Skin epidermis (tissue), 12 donors: ENCODE measurements around the gene SGCA.
A peak's percentile ranks its signal among the peaks of the same experiment; 100 is the strongest.

ENCODE experiments used
- H3K27ac ChIP-seq, 21 experiments: fragments of 200-600 bp; sonication (generic) in 11 of 21; one replicate each; pipeline ENCODE4 v1.5.0; 2020; ENCODE audit warnings: mild to moderate bottlenecking in 3 of 21, inconsistent platforms in 2 of 21, moderate library complexity in 2 of 21
- H3K4me3 ChIP-seq, 7 experiments: fragments of 200-600 bp; sonication (generic) in 2 of 7; one replicate each; pipeline ENCODE4 v1.5.0; 2020; ENCODE audit warnings: inconsistent platforms in 2 of 7, mild to moderate bottlenecking in 2 of 7, moderate library complexity in 1 of 7

Gene SGCA

GRCh38 chr17:50133028-50133768 lies 32.6 kb upstream of the SGCA start:
- Histone ChIP-seq H3K27ac (peak overlapping the region in 5 of 21 experiments; percentile 25 to 63 (median 44)), H3K4me3 (no peak overlapping the region)

DNA sequence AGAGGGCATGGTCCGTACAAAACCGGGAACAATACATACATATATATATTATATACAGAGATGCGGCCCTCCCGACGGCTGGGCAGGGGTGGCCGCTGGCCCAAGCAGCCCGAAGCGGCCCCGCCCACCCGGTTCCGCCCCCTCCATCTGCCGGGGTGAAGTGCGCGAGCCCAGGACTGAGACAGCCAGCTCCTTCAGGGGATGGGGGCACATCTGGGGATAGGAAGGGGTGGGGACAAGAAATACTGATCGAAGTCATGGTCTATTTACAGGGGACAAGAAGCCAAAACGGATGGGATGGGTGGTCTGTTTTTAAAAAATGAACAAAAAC lies 32.1 kb upstream of the SGCA start:
- Histone ChIP-seq H3K27ac (peak overlapping the region in 4 of 21 experiments; percentile 38 to 63 (median 46)), H3K4me3 (no peak overlapping the region)

DNA sequence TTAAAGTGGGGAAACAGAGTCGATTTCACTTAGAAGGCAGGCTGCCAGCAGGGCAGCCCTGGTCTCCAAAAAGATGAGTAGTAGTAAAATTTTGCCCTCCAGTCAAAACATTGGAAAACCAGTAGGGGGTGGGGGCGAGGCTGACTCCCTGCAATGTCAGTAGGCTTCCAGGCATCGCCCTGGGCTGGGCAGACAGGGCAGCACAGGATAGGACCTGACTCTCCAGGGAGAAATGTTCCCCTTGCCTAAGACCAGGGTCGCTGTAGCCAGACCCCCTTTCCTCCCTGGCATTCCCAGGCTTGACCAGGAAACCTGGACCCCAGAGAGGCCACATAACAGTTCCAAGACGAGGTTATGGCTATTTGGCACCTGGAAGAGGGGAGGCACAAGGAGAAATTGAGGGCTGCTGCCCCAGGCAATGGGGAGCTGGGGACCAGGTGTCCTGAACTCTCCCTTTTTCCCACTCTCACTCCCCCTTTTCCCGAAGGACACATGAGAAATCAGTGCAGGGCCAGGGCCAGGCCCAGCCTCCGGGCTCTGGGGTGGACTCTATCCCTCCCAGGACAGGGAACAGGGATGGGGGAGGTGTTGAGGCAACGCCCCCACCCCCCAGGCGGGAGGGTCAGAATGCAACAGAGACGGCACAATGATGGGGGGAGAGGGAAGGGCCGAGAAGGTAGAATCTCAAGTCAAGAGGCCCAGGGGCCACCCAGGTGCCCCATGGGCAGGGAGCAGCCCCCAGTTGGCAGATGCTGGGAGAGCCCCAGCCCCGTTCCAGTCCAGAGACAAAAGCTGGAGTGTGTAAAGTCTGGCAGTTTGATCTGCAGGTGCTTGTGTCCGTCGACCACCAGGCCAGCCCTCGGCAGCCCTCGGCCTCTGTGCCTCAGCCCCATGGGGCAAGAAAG lies 31.3 kb upstream of the SGCA start:
- no peak overlapping the region for H3K27ac ChIP-seq
- H3K4me3 ChIP-seq: no peak overlapping the region

DNA sequence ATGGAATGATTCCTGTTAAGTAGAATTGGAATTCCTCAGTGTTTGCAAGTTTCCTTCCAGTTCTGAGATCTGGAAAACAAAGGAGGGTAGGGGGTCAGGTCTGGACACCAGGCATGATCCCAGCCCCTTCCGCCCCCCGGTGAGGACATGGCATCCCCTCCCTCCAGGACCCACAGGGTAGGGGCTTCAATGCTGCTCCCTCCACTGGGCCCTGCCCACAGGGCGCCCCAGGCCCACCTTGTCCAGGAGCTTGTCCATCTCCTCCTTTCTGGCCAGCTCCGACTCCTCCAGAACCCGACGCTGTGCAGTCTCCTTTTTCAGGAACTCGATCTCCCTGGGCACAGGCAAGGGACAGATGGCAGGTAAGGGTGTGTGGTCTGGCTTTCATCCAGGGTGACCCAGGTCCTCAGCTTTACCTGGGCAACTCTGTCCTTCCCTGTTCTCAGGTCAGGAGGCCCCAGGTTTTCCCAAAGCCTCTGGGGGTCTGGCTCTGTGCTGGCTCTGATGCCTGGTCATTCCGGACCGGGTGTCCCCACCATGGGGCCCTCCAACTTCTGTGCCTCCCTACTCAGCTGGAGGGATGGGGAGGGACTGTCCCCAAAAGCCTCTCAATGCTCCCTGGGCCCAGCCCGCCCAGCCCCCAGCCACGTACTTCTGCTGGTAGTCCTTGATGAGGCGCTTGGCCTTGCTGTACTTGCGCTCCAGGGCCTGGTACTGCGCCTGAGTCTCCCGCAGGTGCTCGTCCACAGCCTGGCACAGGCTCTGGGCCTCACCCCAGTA lies 30.3 kb upstream of the SGCA start:
- Histone ChIP-seq H3K27ac (no peak overlapping the region), H3K4me3 (no peak overlapping the region)

- no peak overlapping the region for H3K27ac ChIP-seq
- H3K4me3 ChIP-seq: no peak overlapping the region
Observed at GRCh38 chr17:50136096-50136687, 29.6 kb upstream of the SGCA start.

DNA sequence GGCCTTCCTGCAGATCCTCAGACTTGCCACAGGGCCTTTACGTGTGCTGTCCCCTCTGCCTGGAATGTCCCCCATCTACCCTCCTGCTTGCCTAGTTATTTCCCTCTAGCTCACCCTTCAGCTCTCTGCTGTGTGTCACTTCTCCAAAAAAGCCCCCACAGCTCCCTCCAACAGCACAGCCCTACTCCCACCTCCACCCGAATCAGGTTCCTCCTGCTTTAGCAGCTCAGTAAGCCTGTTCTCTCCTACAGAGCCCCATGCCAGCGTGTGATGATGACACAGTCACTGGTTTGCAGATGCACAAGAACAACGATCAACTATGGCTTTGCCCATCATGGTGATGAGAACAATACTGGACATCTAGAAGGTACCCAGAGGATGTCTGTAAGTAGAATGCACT lies 28.8 kb upstream of the SGCA start:
- no peak overlapping the region for H3K27ac ChIP-seq
- H3K4me3 ChIP-seq: no peak overlapping the region

GRCh38 chr17:50139185-50139783 lies 26.5 kb upstream of the SGCA start:
- H3K4me3 ChIP-seq: no peak overlapping the region
- H3K27ac ChIP-seq: peak overlapping the region in 3 of 21 experiments; percentile 14 to 64 (median 30)

DNA sequence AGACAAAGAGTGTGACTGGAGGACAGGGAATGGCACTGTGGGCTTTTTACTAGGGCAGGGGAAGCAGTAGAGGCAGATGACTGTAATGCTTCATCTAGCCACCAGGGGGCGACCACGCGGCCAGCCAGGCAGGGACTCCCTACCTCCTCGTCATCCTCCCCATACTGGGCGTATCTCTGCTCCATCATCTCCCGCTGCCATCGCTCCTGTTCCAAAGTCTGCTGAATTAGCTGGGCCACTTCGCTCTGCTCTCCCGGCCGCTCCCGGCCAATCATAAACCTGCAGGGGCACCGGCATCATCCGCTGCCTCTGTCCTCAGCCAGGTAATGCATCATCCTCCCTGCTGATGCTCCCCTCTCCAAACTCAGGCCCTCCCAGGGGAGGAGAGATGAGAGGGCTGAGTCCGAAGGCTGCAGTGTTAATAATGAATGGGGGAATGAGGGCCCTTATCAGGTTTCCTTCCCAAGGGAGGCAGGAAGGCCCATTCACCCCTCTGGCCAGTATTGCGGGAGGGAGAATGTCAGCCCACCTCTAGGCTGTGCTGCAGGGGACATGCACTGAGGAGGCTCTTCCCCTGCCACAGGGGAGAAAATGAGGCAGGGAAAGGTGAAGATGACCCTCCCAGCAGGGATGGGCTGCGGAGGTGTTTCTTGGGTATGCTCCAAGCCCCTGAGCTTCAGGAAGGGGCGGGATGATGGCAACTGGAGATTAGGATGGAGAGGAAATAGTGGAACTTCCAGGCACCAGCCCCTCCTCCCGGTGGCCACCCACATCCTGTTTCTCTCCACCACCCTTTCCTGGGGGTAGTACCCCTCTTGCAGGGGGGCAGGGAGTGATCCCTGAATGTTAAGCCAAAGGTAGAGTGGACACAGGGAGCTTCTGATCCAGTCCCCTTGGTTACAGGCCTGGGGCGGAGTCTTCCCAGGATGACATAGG lies 25.6 kb upstream of the SGCA start:
- H3K27ac ChIP-seq: peak overlapping the region in 14 of 21 experiments; percentile 1 to 64 (median 28)
- no peak overlapping the region for H3K4me3 ChIP-seq

DNA sequence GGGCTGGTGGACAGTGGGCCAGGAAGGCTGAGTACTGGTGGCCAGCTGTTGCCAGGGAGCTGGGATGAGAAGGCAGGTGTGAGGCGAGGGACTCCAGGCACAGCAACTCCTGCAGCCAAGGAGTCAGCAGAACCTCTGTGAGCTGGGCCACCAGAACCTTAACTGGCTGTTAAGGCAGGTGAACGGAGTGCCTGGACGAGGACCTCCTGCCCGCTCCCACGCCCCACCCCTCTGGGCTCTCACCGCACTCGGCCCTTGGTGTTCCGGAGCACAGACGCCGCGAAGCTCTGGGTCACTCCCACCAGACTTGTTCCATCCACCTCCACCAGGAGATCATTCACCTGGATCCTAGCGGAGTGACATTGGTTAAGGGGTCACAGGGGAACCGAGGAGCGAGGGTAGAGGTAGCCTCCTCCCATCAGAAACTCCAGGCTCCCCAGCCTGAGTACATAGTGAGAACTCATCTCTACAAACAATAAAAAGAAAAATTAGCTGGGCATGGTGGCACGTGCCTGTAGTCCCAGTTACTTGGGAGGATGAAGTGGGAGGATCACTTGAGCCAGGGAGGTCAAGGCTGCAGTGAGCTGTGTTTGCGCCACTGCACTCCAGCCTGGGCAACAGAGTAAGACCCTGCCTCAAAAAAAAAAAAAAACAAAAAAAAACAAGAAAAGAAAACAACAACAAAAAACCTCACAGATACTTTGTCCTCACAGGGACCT lies 24.6 kb upstream of the SGCA start:
- Histone ChIP-seq H3K4me3 (no peak overlapping the region), H3K27ac (peak overlapping the region in 14 of 21 experiments; percentile 1 to 64 (median 34))

- Histone ChIP-seq H3K27ac (peak overlapping the region in 5 of 21 experiments; percentile 27 to 64 (median 58)), H3K4me3 (no peak overlapping the region)
Observed at GRCh38 chr17:50141745-50142110, 24.1 kb upstream of the SGCA start.

- Histone ChIP-seq H3K27ac (peak overlapping the region in 1 of 21 experiments; percentile 23), H3K4me3 (no peak overlapping the region)
Observed at GRCh38 chr17:50143461-50144176, 22.2 kb upstream of the SGCA start.

DNA sequence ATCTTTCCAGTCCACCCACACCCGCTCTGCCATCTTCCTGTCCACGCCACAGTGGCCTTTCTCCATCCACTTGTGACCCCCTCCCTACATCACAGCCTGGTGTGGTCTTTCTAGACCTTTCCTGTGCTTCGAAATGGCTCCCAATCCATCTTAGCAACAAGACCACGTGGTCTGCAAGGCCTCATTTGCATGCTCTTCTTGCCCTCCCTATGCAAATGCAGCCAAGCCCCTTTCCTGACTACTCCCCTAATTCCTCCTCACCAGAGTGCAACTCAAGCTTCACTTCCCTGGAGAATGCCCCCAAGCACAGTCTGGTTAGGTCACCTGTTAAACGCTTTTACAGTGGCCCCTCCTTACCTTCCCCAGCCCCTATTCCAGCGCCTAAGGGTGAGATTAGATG lies 21.4 kb upstream of the SGCA start:
- peak overlapping the region in 3 of 21 experiments; percentile 2 to 24 (median 23) for H3K27ac ChIP-seq

DNA sequence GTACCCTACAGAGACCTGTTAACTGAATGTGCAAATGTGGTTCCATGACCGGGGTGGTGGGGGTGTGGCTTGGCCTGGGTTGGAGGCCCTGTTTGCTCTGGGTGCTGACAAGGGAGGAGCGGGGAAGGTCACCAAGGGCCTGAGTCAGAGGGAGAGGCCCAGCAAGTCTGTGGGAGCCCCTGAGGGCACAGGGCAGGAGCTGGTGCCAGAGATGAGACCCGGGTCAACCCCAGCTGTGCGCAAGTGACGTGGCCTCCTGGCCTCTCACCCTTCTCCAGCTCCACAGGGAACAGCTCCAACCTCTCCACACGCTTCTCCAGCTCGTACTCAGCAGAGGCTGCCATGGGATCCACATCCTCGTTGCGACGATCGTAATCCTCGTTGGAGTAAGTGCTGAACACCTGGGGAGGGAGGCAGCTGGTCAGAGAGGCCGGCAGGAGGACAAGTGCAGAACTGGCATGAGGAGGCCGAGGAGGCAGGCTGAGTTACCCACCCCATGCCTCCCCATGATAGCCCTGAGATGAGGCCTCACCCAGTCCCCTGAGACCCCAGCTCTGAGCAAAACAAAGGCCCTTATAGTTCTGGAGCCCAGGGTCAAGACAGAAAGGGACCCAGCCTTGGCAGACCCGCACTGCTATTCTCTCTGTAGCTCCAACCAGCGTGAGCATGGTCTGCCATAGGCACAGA lies 20.8 kb upstream of the SGCA start:
- H3K27ac ChIP-seq: peak overlapping the region in 10 of 21 experiments; percentile 2 to 94 (median 76)
- H3K4me3 ChIP-seq: no peak overlapping the region

More for the DNA sequence above, 21.4 kb upstream of the SGCA start:
- no peak overlapping the region for H3K4me3 ChIP-seq

DNA sequence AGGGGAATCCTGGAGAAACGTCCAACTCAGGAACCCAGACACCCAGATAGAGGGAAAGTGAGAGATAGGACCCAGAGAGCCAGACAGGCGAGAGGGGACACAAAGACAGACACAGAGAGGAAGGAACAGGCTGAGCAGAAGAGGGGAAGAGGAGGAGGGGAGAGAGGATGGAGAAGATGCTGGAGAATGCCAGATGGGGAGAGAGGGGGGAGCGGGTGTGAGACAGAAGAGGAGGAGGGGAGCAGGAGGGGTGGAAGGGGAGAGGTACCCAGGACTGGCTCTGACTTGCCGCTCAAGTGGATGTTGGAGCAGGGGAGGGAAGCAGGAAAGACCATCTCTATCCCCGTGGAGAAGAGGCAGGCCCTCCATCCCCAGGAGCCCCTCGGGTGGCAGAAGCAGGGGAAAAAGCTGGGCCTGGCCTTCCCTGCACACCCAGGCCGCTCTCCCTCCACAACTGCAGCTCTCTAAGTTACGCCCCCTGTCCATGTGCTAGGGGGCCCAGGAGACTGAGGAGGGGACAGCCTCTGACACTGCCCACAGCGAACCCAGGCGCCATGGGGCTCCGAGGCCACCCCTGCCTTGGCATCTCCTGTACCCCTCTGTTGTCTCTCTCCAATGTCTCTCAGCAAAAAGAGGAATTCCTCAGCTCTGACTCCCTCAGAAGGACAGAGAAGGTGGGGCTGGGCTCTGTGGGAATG lies 20.1 kb upstream of the SGCA start:
- peak overlapping the region in 2 of 7 experiments; percentile 3 to 92 for H3K4me3 ChIP-seq
- H3K27ac ChIP-seq: peak overlapping the region in 11 of 21 experiments; percentile 1 to 99 (median 89)

DNA sequence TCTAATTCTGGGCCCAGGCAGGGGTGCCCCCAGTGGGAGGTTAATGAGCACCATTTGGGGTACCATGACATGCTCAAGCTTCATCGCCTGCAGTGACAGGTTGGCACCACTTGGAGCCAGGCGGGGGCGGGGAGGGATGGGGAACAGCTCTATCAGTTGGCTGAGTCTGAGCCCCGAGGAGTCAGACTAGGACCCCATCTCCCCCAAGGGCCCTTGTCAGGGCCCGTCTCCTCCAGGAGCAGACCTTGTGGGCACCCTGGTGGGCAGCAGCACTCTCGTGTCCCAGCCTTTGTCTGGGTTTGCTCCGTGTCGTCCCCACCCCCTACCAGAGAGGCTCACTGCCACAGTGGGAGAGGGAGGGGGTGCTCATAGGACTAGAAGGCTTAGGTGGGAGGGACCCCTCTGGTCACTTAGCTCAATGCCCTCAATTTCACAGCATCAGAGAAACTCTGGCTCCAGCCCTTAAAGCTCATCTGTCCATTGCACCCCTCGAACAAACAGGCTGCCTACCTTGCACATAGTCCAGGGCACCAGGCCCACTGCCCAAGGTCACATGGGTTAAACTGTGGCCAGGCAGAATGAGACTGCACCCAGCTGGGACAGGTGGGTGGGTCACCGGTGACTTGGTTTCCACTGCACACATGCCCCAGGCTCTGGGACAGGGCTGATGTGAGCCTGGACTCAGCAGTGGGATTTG lies 19.4 kb upstream of the SGCA start:
- Histone ChIP-seq H3K4me3 (peak overlapping the region; percentile 68 to 92 (median 85)), H3K27ac (peak overlapping the region in 16 of 21 experiments; percentile 1 to 99 (median 92))
